Lower lobe of right lung (tissue), 2 donors: ENCODE data around the gene IGFBP5. TPM values are rescaled to one million over a fixed set of nuclear protein-coding genes. Genes with fewer than 3 reads are reported as not detected.

Source experiments
- ATAC-seq, 2 donors: fragments of 200-7000 bp; cut with Tn5 transposase; one replicate each; pipeline ENCODE4 v1.9.1; 2020 to 2022; ENCODE audit warnings: mild to moderate bottlenecking in 2 of 2, moderate library complexity in 2 of 2
- DNase-seq: peaks from one replicate; pipeline ENCODE4 v3.0.0-alpha.2; 2020
- H3K27ac ChIP-seq: fragments of 200-600 bp; one replicate; pipeline ENCODE4 v1.8.0; 2022
- H3K27me3 ChIP-seq: fragments of 200-600 bp; one replicate; pipeline ENCODE4 v1.8.0; 2022; ENCODE audit warnings: low read depth
- H3K36me3 ChIP-seq: fragments of 200-600 bp; one replicate; pipeline ENCODE4 v1.8.0; 2022; ENCODE audit warnings: mild to moderate bottlenecking
- H3K4me1 ChIP-seq: fragments of 200-600 bp; one replicate; pipeline ENCODE4 v1.8.0; 2022
- H3K4me3 ChIP-seq: fragments of 200-600 bp; one replicate; pipeline ENCODE4 v1.8.0; 2022; ENCODE audit warnings: mild to moderate bottlenecking
- H3K9me3 ChIP-seq: fragments of 200-600 bp; one replicate; pipeline ENCODE4 v1.8.0; 2022
- intact Hi-C: fragments of 100-400 bp; cut with DNase I; formaldehyde crosslinking; loops from one replicate; pipeline ENCODE4 v1.11.0; 2022
- total RNA-seq: library from RNA; stranded (reverse); fragmentation: NEBNext Ultra II Directional; extraction: Animal tissue kit (Norgen Biotek cat#: 25700); gene quantifications from one replicate; pipeline ENCODE4 v1.2.1, GENCODE V29; 2021
- TF ChIP-seq, protein P1 (sequence below): fragments of 200-600 bp; IDR thresholded peaks from one replicate; pipeline ENCODE4 v1.8.0; 2022; ENCODE audit warnings: antibody characterized with exemption, mild to moderate bottlenecking
- donor health status: DM: no; HTN: yes; CAD: no; lungs with severe emphysema.

The IGFBP5 gene
- total RNA-seq, 1 donor from 2014 or later = 145 TPM

DNA sequence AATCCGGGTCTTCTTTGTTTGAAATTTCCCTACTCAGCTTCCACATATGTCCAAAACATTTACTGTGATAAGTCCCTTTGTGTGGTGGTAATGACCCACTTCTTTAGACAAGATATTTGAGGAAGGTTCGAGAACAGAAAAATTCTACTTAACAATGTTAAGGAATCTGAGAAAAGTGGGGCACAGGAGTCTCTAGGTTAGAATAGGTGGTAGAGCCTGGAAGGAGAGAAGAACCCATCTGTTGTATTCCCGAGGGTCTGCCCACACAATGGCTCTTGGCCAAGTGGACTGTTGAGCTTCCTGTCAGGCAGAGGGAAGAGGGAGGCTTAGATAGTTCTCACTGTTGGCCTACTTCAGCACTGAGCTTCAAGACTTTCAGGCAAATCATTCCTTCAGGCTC is 57.9 kb downstream of the IGFBP5 start:
- Histone ChIP-seq H3K4me3 (no peak overlapping the region), H3K27me3 (peaks cover 49% of the 10 kb centered on the region), H3K36me3 (no peaks in the 10 kb centered on the region), H3K4me1 (peaks cover 37% of the 10 kb centered on the region), H3K27ac (no peak overlapping the region), H3K9me3 (no peaks in the 10 kb centered on the region)
- no peak for ATAC-seq
- TF ChIP-seq, protein P1, sequence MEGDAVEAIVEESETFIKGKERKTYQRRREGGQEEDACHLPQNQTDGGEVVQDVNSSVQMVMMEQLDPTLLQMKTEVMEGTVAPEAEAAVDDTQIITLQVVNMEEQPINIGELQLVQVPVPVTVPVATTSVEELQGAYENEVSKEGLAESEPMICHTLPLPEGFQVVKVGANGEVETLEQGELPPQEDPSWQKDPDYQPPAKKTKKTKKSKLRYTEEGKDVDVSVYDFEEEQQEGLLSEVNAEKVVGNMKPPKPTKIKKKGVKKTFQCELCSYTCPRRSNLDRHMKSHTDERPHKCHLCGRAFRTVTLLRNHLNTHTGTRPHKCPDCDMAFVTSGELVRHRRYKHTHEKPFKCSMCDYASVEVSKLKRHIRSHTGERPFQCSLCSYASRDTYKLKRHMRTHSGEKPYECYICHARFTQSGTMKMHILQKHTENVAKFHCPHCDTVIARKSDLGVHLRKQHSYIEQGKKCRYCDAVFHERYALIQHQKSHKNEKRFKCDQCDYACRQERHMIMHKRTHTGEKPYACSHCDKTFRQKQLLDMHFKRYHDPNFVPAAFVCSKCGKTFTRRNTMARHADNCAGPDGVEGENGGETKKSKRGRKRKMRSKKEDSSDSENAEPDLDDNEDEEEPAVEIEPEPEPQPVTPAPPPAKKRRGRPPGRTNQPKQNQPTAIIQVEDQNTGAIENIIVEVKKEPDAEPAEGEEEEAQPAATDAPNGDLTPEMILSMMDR = no peak
- intact Hi-C loops = no loop called here
- no peak for DNase-seq

DNA sequence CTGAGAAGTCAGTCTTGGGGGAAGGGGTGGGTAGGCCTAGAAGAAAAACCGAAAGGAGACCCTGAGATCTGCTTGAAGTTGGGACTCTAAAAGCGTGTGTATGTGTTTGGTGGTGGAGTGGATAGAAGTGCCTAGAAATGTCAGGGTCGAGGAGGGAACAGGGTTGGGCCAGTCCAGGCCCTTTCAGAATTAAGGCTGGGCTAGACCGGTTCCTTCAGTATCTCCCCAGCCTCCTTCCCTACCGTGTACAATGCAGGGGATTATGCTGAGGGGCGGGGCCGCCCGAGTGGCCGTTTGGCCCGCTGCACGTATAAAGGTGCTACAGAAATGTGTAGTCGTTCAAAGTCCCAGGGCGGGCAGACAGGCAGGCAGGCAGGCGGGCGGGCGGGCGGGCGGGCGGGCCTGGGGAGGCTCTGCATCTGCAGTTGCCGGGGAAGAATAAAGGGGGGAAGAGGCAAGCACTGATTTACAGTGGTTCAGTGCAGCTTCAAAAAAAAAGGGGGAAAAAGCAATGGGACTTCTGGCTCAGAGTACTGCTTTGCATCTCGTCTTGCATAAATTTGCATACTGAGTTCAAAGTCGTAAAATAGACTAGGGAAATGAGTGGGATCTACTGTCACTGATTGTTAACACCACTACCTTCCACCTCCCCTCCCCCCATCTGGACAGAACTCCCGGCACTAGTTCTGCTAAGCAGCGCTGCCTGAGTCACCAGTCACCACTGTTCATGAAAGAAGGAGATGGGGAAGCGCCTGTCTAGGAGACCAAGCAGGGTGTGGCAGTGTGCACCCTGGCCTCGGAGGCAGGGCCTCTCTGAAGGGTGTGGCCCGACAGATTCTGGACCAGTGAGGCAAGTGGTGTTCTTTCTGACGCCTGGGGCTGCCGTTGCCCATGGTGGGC is 58.5 kb downstream of the IGFBP5 start:
- Histone ChIP-seq H3K9me3 (no peaks in the 10 kb centered on the region), H3K4me3 (no peak overlapping the region), H3K27me3 (peaks cover 56% of the 10 kb centered on the region), H3K4me1 (peaks cover 37% of the 10 kb centered on the region), H3K36me3 (no peaks in the 10 kb centered on the region), H3K27ac (no peak overlapping the region)
- ATAC-seq = peak; percentile 65 to 78
- TF ChIP-seq, protein P1 = no peak
- peak; percentile 59 for DNase-seq
- intact Hi-C loops = no loop called here

DNA sequence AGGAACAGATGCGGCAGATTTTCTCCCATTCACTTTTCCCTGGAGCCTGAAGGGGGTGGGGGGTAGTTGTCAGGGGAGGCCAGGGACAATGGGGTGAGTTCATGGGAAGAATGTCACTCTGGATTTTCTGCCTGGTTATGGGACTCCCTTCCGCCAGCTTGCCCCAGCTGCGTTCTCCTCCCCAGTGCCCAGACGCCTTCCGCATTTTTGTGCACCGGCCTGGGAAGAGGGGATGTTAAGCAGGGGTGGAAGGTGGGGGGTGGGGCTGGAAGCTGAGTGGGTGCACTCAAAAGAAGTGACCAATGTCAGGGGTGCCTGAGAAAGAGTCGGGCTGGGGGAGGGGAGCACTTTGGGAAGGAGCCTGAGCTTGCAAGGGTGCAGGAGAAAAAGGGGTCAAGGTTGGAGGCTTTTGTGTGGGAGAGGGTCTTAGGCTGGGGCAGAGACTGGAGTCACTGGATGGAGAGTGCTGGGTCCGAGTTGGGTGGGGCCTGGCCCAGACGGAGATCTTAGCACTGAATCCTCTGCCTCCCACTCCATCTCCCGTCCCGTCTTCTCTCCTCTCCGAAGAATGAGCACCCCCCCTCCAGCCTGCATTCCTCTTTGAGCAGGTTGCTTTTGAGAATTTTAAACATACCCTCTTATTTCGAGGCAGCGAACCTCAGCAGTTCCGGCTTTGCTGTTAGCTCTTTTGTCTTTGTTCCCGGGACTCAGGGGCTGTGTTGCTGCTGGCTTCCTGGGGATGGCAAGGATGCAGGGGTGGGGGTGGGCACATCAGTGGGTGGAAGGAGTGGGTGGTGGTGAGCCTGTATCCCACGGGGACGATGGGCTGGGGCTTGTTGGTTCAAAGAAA is 59.4 kb downstream of the IGFBP5 start:
- Histone ChIP-seq H3K27ac (no peak overlapping the region), H3K4me3 (no peak overlapping the region), H3K36me3 (no peaks in the 10 kb centered on the region), H3K9me3 (no peaks in the 10 kb centered on the region), H3K27me3 (peaks cover 54% of the 10 kb centered on the region), H3K4me1 (peaks cover 37% of the 10 kb centered on the region)
- ATAC-seq (no peak), DNase-seq (no peak)
- intact Hi-C loops = no loop called here
- TF ChIP-seq, protein P1 = no peak

DNA sequence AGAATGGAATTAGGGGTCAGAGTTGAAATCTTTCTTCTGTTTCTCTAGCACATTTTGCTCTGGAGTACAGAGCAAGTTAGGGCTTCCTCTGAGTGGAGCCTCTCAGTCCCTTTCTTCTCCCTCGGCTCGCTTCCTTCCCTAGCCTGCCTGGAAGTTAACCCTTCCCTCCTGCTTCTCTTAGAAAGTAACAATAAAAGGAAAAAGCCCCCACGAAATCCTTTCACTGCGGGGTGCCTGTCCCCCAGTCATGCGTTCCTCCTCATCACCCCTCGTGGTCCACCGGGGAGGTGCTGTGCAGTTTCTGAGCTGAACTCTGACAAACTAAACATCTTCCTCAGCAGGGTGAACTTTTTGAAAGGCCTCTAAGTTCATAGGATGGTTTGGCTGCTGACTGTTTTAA is 60.2 kb downstream of the IGFBP5 start:
- Histone ChIP-seq H3K4me1 (peaks cover 37% of the 10 kb centered on the region), H3K27me3 (peaks cover 53% of the 10 kb centered on the region), H3K9me3 (no peaks in the 10 kb centered on the region), H3K27ac (no peak overlapping the region), H3K4me3 (peak overlapping the region; percentile 55), H3K36me3 (no peaks in the 10 kb centered on the region)
- ATAC-seq (no peak), DNase-seq (no peak)
- intact Hi-C loops = no loop called here
- TF ChIP-seq, protein P1 = no peak

DNA sequence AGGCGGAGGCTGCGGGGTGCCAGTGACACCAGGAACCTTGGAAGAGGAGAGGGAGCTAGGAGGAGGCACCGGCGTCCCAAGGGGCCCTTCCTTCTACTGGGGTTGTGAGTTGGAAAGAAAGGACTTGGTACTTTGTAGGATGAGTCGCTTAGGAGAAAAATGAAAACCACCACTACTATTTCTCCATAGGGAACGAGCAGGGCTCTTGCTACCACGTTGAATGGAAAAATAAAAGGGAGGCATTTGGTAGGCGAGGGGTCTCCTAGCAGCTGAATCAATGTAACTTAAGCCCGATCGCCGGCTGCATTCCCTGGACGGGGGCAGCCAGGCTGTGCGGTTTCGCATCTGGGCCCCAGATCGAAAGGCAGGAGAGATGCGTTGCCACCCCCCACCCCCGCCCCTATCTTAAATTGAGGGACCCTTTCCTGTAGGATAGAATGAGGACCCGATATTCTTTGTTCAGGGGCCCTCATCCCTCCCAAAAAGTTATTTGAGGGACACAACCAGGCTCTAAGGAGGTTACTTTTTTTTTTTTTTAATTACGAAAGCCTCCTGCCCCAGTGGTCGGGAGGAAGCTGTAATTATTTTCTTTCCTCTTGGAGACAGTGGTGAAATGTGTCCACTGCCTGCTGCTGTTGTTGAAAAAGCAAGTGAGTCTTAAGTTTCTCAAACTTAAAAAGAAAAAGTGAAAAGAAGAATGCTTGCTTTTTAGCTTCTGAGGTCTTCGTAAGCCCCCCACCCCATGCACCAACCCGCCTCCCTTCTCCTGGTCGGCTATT is 60.8 kb downstream of the IGFBP5 start:
- DNase-seq = no peak
- intact Hi-C loops = no loop called here
- TF ChIP-seq, protein P1 = no peak
- no peak for ATAC-seq
- Histone ChIP-seq H3K27ac (no peak overlapping the region), H3K9me3 (no peaks in the 10 kb centered on the region), H3K4me1 (peaks cover 37% of the 10 kb centered on the region), H3K27me3 (peaks cover 50% of the 10 kb centered on the region), H3K36me3 (no peaks in the 10 kb centered on the region), H3K4me3 (peak overlapping the region; percentile 55)
